Natural killer cell treated with Interleukin-12 subunit alpha and Interleukin-12 subunit beta and Interleukin-15 and Interleukin-18, amount 100 ng/mL, for 72 hours (primary cell): ENCODE results near the gene UTP3. TPM values are rescaled to one million over a fixed set of nuclear protein-coding genes. Genes with fewer than 3 reads are reported as not detected.
A peak's percentile ranks its signal among the peaks of the same experiment; 100 is the strongest.

ENCODE experiments used
- ATAC-seq, 2 donors: fragments of 150-1000 bp; cut with Tn5 transposase in 1 of 2; sonication (Bioruptor Pico), chemical (Tn5 transposase) in 1 of 2; 2 replicates each; pipeline ENCODE4 v1.10.0; 2021
- DNase-seq: peaks from one replicate; pipeline ENCODE4 v3.0.0; 2022; ENCODE audit warnings: low spot score
- H3K27ac Mint-ChIP-seq, 2 donors: 1 replicate in 1 of 2; 2 replicates in 1 of 2; pipeline ENCODE4 v1.8.0; 2022; ENCODE audit warnings: mixed read lengths in 2 of 2, mild to moderate bottlenecking in 1 of 2, moderate library complexity in 1 of 2
- H3K27me3 Mint-ChIP-seq, 2 donors: 1 replicate in 1 of 2; 2 replicates in 1 of 2; pipeline ENCODE4 v1.8.0; 2022; ENCODE audit warnings: mixed read lengths in 2 of 2
- H3K36me3 Mint-ChIP-seq: one replicate; pipeline ENCODE4 v1.8.0; 2022; ENCODE audit warnings: mixed read lengths
- H3K4me1 Mint-ChIP-seq, 2 donors: 1 replicate in 1 of 2; 2 replicates in 1 of 2; pipeline ENCODE4 v1.8.0; 2022; ENCODE audit warnings: low read depth in 2 of 2, mixed read lengths in 2 of 2, mild to moderate bottlenecking in 1 of 2
- H3K4me3 Mint-ChIP-seq: one replicate; pipeline ENCODE4 v1.8.0; 2022; ENCODE audit warnings: mixed read lengths
- H3K9me3 Mint-ChIP-seq: 2 replicates; pipeline ENCODE4 v1.8.0; 2022; ENCODE audit warnings: mixed read lengths
- total RNA-seq, 2 donors: library from RNA; stranded (reverse); gene quantifications; one replicate each; pipeline ENCODE4 v1.2.3, GENCODE V29; 2022

UTP3 gene
- total RNA-seq, 2 donors from 2014 or later, result 33.8 to 49.8 TPM

- no peaks in the 10 kb centered on the region for H3K36me3 Mint-ChIP-seq
- H3K9me3 Mint-ChIP-seq, result no peaks in the 10 kb centered on the region
- ATAC-seq, result no peak
- peaks cover 27 to 42% of the 10 kb centered on the region in 2 donors for H3K4me1 Mint-ChIP-seq
- peak overlapping the region; percentile 41 to 43 for H3K27ac Mint-ChIP-seq
- DNase-seq, result no peak
- peak overlapping the region; percentile 42 for H3K4me3 Mint-ChIP-seq
- no peaks in the 10 kb centered on the region for H3K27me3 Mint-ChIP-seq
Measured at GRCh38 chr4:70737006-70737405, 48.7 kb downstream of the UTP3 start.

GRCh38 chr4:70737409-70737808, 49.1 kb downstream of the UTP3 start:
- no peaks in the 10 kb centered on the region for H3K27me3 Mint-ChIP-seq
- H3K4me3 Mint-ChIP-seq, result peak overlapping the region; percentile 42
- peak overlapping the region in 1 of 2 donors; percentile 41 for H3K27ac Mint-ChIP-seq
- H3K9me3 Mint-ChIP-seq, result no peaks in the 10 kb centered on the region
- H3K4me1 Mint-ChIP-seq, result peaks cover 27 to 38% of the 10 kb centered on the region in 2 donors
- ATAC-seq (no peak), DNase-seq (no peak)
- H3K36me3 Mint-ChIP-seq, result no peaks in the 10 kb centered on the region

GRCh38 chr4:70739496-70740337, 51.4 kb downstream of the UTP3 start:
- H3K9me3 Mint-ChIP-seq, result no peaks in the 10 kb centered on the region
- H3K27me3 Mint-ChIP-seq, result no peaks in the 10 kb centered on the region
- DNase-seq, result no peak
- H3K27ac Mint-ChIP-seq, result no peak overlapping the region
- H3K4me3 Mint-ChIP-seq, result no peak overlapping the region
- H3K36me3 Mint-ChIP-seq, result no peaks in the 10 kb centered on the region
- ATAC-seq, result no peak
- H3K4me1 Mint-ChIP-seq, result peaks cover 19 to 27% of the 10 kb centered on the region in 2 donors

Other genes starting within 250 kb of the UTP3 start
- gene MUC7, start 216.3 kb upstream of the UTP3 start, total RNA-seq, result not detected
- gene AMTN, start 170.0 kb upstream of the UTP3 start, total RNA-seq, result not detected
- gene AMBN, start 96.3 kb upstream of the UTP3 start, total RNA-seq, result not detected
- not detected for gene ENAM, start 59.8 kb upstream of the UTP3 start, total RNA-seq
- 10 to 100 TPM in 1 of 2 donors, not detected in 1; 39.7 TPM for gene JCHAIN, start 22.0 kb upstream of the UTP3 start, total RNA-seq
- 10 to 100 TPM; 17.7 to 26.3 TPM for gene RUFY3, start 33.4 kb downstream of the UTP3 start, total RNA-seq
- gene GRSF1, start 151.4 kb downstream of the UTP3 start, total RNA-seq, result 10 to 100 TPM; 56.7 to 71.9 TPM
- gene MOB1B, start 213.8 kb downstream of the UTP3 start, total RNA-seq, result 10 to 100 TPM; 14.4 to 17.8 TPM